SK-N-SH treated with all-trans-retinoic acid at 6 μM for 48 hours (cell line): ENCODE results near the gene AGAP5.

Experiments
- ATAC-seq: fragments of 200-7000 bp; cut with Tn5 transposase; 3 replicates; pipeline ENCODE4 v1.9.1; 2020; ENCODE audit warnings: mild to moderate bottlenecking, moderate library complexity
- ARNTL ChIP-seq: fragments of 450-650 bp; formaldehyde crosslinking; IDR thresholded peaks from 2 replicates; pipeline ENCODE4 v1.5.0; 2020; ENCODE audit warnings: low read depth, mild to moderate bottlenecking, moderate library complexity, borderline replicate concordance
- BACH2 ChIP-seq: fragments of 250-450 bp; sonication (Bioruptor Pico); IDR thresholded peaks from 2 replicates; pipeline ENCODE4 v1.9.0; 2021; ENCODE audit warnings: mild to moderate bottlenecking, borderline replicate concordance
- CREB5 ChIP-seq: fragments of 250-450 bp; sonication (Bioruptor Pico); IDR thresholded peaks from 2 replicates; pipeline ENCODE4 v1.5.1; 2020; ENCODE audit warnings: low read depth, mild to moderate bottlenecking, moderate library complexity
- CSDC2 ChIP-seq: fragments of 250-450 bp; sonication (Bioruptor Pico); IDR thresholded peaks from 2 replicates; pipeline ENCODE4 v1.5.0; 2020; ENCODE audit warnings: mild to moderate bottlenecking, moderate library complexity
- CSRNP3 ChIP-seq: fragments of 250-450 bp; sonication (Bioruptor Pico); IDR thresholded peaks from 2 replicates; pipeline ENCODE4 v1.5.1; 2021; ENCODE audit warnings: mild to moderate bottlenecking, moderate library complexity
- ESRRG ChIP-seq: fragments of 250-450 bp; sonication (Bioruptor Pico); IDR thresholded peaks from 2 replicates; pipeline ENCODE4 v1.6.1; 2021; ENCODE audit warnings: mild to moderate bottlenecking
- GLIS3 ChIP-seq: fragments of 250-450 bp; sonication (Bioruptor Pico); IDR thresholded peaks from 2 replicates; pipeline ENCODE4 v1.5.0; 2020; ENCODE audit warnings: mild to moderate bottlenecking, moderate library complexity
- ISL1 ChIP-seq: fragments of 250-450 bp; sonication (Bioruptor Pico); IDR thresholded peaks from 2 replicates; pipeline ENCODE4 v2.1.2; 2022; ENCODE audit warnings: mild to moderate bottlenecking, moderate library complexity
- OSR1 ChIP-seq: fragments of 250-450 bp; sonication (Bioruptor Pico); IDR thresholded peaks from 2 replicates; pipeline ENCODE4 v1.8.0; 2022; ENCODE audit warnings: moderate library complexity, mild to moderate bottlenecking, inconsistent platforms
- PPARA ChIP-seq: fragments of 250-450 bp; sonication (Bioruptor Pico); IDR thresholded peaks from 2 replicates; pipeline ENCODE4 v1.5.0; 2020; ENCODE audit warnings: mild to moderate bottlenecking, borderline replicate concordance
- RARB ChIP-seq: fragments of 250-450 bp; sonication (Bioruptor Pico); IDR thresholded peaks from 2 replicates; pipeline ENCODE4 v1.8.0; 2021; ENCODE audit warnings: mild to moderate bottlenecking, moderate library complexity
- SNAI2 ChIP-seq: fragments of 250-450 bp; sonication (Bioruptor Pico); IDR thresholded peaks from 2 replicates; pipeline ENCODE4 v1.5.0; 2020; ENCODE audit warnings: mild to moderate bottlenecking, moderate library complexity
- TCF4 ChIP-seq: fragments of 250-450 bp; sonication (Bioruptor Pico); IDR thresholded peaks from 2 replicates; pipeline ENCODE4 v1.8.0; 2021; ENCODE audit warnings: mild to moderate bottlenecking, moderate library complexity, borderline replicate concordance
- TOX ChIP-seq: fragments of 250-450 bp; sonication (Bioruptor Pico); IDR thresholded peaks from 2 replicates; pipeline ENCODE4 v1.8.0; 2021; ENCODE audit warnings: mild to moderate bottlenecking, moderate library complexity, borderline replicate concordance
- TSHZ2 ChIP-seq: fragments of 250-450 bp; sonication (Bioruptor Pico); IDR thresholded peaks from 2 replicates; pipeline ENCODE4 v1.5.0; 2020; ENCODE audit warnings: mild to moderate bottlenecking, moderate library complexity
- ZC3H10 ChIP-seq: fragments of 250-450 bp; sonication (Bioruptor Pico); IDR thresholded peaks from 2 replicates; pipeline ENCODE4 v1.5.1; 2021; ENCODE audit warnings: mild to moderate bottlenecking, moderate library complexity
- ZFP3 ChIP-seq: fragments of 250-450 bp; sonication (Bioruptor Pico); IDR thresholded peaks from 2 replicates; pipeline ENCODE4 v1.5.0; 2020; ENCODE audit warnings: mild to moderate bottlenecking, moderate library complexity
- ZFP30 ChIP-seq: fragments of 450-650 bp; formaldehyde crosslinking; IDR thresholded peaks from 2 replicates; pipeline ENCODE4 v1.5.0; 2022; ENCODE audit warnings: mild to moderate bottlenecking, moderate library complexity
- ZNF565 ChIP-seq: fragments of 450-650 bp; formaldehyde crosslinking; conservative IDR thresholded peaks from 2 replicates; pipeline ENCODE4 v1.5.0; 2020; ENCODE audit warnings: low read depth, mild to moderate bottlenecking, moderate library complexity
- ZNF70 ChIP-seq: fragments of 450-650 bp; formaldehyde crosslinking; IDR thresholded peaks from 2 replicates; pipeline ENCODE4 v1.5.0; 2020; ENCODE audit warnings: mild to moderate bottlenecking, moderate library complexity
- ZNF8 ChIP-seq: fragments of 450-650 bp; formaldehyde crosslinking; IDR thresholded peaks from 2 replicates; pipeline ENCODE4 v1.5.0; 2020; ENCODE audit warnings: mild to moderate bottlenecking, moderate library complexity

Gene AGAP5

GRCh38 chr10:73648975-73649829 lies 48.7 kb downstream of the AGAP5 start:
- no peak; the same call in 2 of the 3 replicates for ATAC-seq
- TF ChIP-seq ZNF565: no peak
- TF ChIP-seq RARB: no peak
- no peak for TF ChIP-seq CSRNP3 (CRISPR knock-in tag)
- no peak for TF ChIP-seq CREB5 (CRISPR knock-in tag)
- no peak for TF ChIP-seq OSR1 (CRISPR knock-in tag)
- TF ChIP-seq ZNF8 (CRISPR knock-in tag): no peak
- TF ChIP-seq SNAI2 (CRISPR knock-in tag): no peak
- TF ChIP-seq ZFP3: no peak
- TF ChIP-seq PPARA (CRISPR knock-in tag): no peak
- no peak for TF ChIP-seq TCF4 (CRISPR knock-in tag)
- TF ChIP-seq ZFP30 (CRISPR knock-in tag): no peak
- TF ChIP-seq GLIS3 (CRISPR knock-in tag): no peak
- TF ChIP-seq CSDC2 (CRISPR knock-in tag): no peak
- TF ChIP-seq ISL1 (CRISPR knock-in tag): no peak
- no peak for TF ChIP-seq ARNTL
- no peak for TF ChIP-seq ZNF70 (CRISPR knock-in tag)
- no peak for TF ChIP-seq BACH2 (CRISPR knock-in tag)
- TF ChIP-seq ZC3H10 (CRISPR knock-in tag): no peak
- no peak for TF ChIP-seq TOX (CRISPR knock-in tag)
- no peak for TF ChIP-seq ESRRG (CRISPR knock-in tag)

- peak; percentile 64 for ATAC-seq
- TF ChIP-seq TCF4 (CRISPR knock-in tag) (no peak), ZFP30 (CRISPR knock-in tag) (no peak), ZNF8 (CRISPR knock-in tag) (no peak), ZNF565 (no peak), TSHZ2 (CRISPR knock-in tag) (no peak), OSR1 (CRISPR knock-in tag) (no peak), CSDC2 (CRISPR knock-in tag) (no peak)
- TF ChIP-seq, all 23 proteins: peak for 0
These were observed 49.8 kb downstream of the AGAP5 start for GRCh38 chr10:73647875-73648651.

GRCh38 chr10:73647211-73647874 lies 50.6 kb downstream of the AGAP5 start:
- peak; percentile 80 for ATAC-seq
- no peak for TF ChIP-seq ZFP30 (CRISPR knock-in tag)
- TF ChIP-seq CSDC2 (CRISPR knock-in tag): no peak
- TF ChIP-seq TOX (CRISPR knock-in tag): no peak
- no peak for TF ChIP-seq ZNF565
- no peak for TF ChIP-seq ISL1 (CRISPR knock-in tag)
- TF ChIP-seq GLIS3 (CRISPR knock-in tag): no peak

GRCh38 chr10:73646598-73647041 lies 51.3 kb downstream of the AGAP5 start:
- ATAC-seq: no peak
- no peak for TF ChIP-seq BACH2 (CRISPR knock-in tag)
- no peak for TF ChIP-seq ZC3H10 (CRISPR knock-in tag)
- no peak for TF ChIP-seq ARNTL
- no peak for TF ChIP-seq ZNF565
- TF ChIP-seq, all 23 proteins: peak for 0
